A673 (cell line): ENCODE data around the gene GLIPR2. TPM values are rescaled to one million over a fixed set of nuclear protein-coding genes. Genes with fewer than 3 reads are reported as not detected.

Experiments used
- BruUV-seq: library from RNA; stranded (reverse); fragments of 400-500 nt; replicated peaks from 2 replicates; lab custom pipeline; 2021; lab: Mats Ljungman, UMichigan
- CTCF ChIA-PET: fragments of 300-600 bp; sonication (Branson Sonifier 250); formaldehyde crosslinking; loops from one replicate; lab custom pipeline; 2022; ENCODE audit warnings: antibody characterized with exemption; lab: Charles Lee
- POLR2A ChIA-PET: fragments of 300-600 bp; sonication (Branson Sonifier 250); formaldehyde crosslinking; loops from one replicate; lab custom pipeline; 2022; ENCODE audit warnings: antibody characterized with exemption; ENCODE audit not compliant: low non-redundant PET; lab: Charles Lee
- DNase-seq: peaks from one replicate; pipeline ENCODE4 v3.0.0-alpha.2; 2015; ENCODE audit warnings: low spot score
- H3K27ac ChIP-seq: fragments of 200-600 bp; sonication (generic); 2 replicates; pipeline ENCODE4 v1.5.1; 2016; ENCODE audit warnings: mixed run types, low read depth, mild to moderate bottlenecking, mixed read lengths, antibody characterized with exemption, low read length; ENCODE audit not compliant: poor library complexity, severe bottlenecking
- H3K27me3 ChIP-seq: fragments of 200-600 bp; sonication (generic); replicated peaks from 2 replicates; pipeline ENCODE4 v1.6.1; 2017; ENCODE audit warnings: mixed run types, low read depth, mild to moderate bottlenecking, mixed read lengths, antibody characterized with exemption, low read length; ENCODE audit not compliant: insufficient read depth, poor library complexity
- H3K36me3 ChIP-seq: fragments of 200-600 bp; sonication (generic); 2 replicates; pipeline ENCODE4 v1.6.1; 2016; ENCODE audit warnings: mixed run types, mild to moderate bottlenecking, mixed read lengths, antibody characterized with exemption, low read length; ENCODE audit not compliant: insufficient read depth, poor library complexity, severe bottlenecking
- H3K4me1 ChIP-seq: fragments of 200-600 bp; sonication (generic); 2 replicates; pipeline ENCODE4 v1.6.1; 2017; ENCODE audit warnings: mixed run types, mild to moderate bottlenecking, mixed read lengths, antibody characterized with exemption, low read length; ENCODE audit not compliant: insufficient read depth, poor library complexity, severe bottlenecking
- H3K4me3 ChIP-seq: fragments of 200-600 bp; sonication (generic); 2 replicates; pipeline ENCODE4 v1.5.1; 2016; ENCODE audit warnings: low read depth, mixed run types, mild to moderate bottlenecking, mixed read lengths, low read length; ENCODE audit not compliant: poor library complexity, severe bottlenecking
- H3K9me3 ChIP-seq: fragments of 200-600 bp; sonication (generic); 2 replicates; pipeline ENCODE4 v1.6.1; 2016; ENCODE audit warnings: mixed run types, low read depth, mild to moderate bottlenecking, mixed read lengths, antibody characterized with exemption, low read length; ENCODE audit not compliant: poor library complexity, severe bottlenecking
- CTCF ChIP-seq: fragments of 300-800, 200-600 bp; sonication (generic); conservative IDR thresholded peaks from 2 replicates; pipeline ENCODE4 v1.5.1; 2017; ENCODE audit warnings: low read depth, mild to moderate bottlenecking, antibody characterized with exemption, low read length, moderate library complexity, mixed read lengths
- EZH2 ChIP-seq: fragments of 200-600 bp; sonication (generic); IDR thresholded peaks from 2 replicates; pipeline ENCODE4 v1.6.1; 2017; ENCODE audit warnings: borderline replicate concordance, low read depth, mild to moderate bottlenecking, mixed read lengths, antibody characterized with exemption, low read length; ENCODE audit not compliant: poor library complexity, severe bottlenecking
- intact Hi-C: fragments of 100-400 bp; cut with micrococcal nuclease; formaldehyde crosslinking; loops from one replicate; pipeline ENCODE4 v1.10.0; 2022; ENCODE audit not compliant: unreplicated experiment
- total RNA-seq: library from RNA; stranded (reverse); gene quantifications from 2 replicates; pipeline ENCODE4 v1.2.3, GENCODE V29; 2021

Gene GLIPR2
- total RNA-seq, 1 experiment from 2014 or later = 5.0 TPM

GRCh38 chr9:36091026-36091953, 45.2 kb upstream of the GLIPR2 start:
- intact Hi-C loops = no loop called here

GRCh38 chr9:36092014-36092413, 44.5 kb upstream of the GLIPR2 start:
- intact Hi-C loops = no loop called here
- Histone ChIP-seq H3K9me3 (no peaks in the 10 kb centered on the region), H3K4me3 (no peak overlapping the region), H3K27ac (no peak overlapping the region), H3K36me3 (no peaks in the 10 kb centered on the region), H3K27me3 (no peaks in the 10 kb centered on the region), H3K4me1 (no peaks in the 10 kb centered on the region)
- CTCF ChIA-PET = no interaction called here
- TF ChIP-seq EZH2 = no peak
- TF ChIP-seq CTCF = no peak
- no peak for DNase-seq
- BruUV-seq = no TSS peak
- POLR2A ChIA-PET = no interaction called here

More at GRCh38 chr9:36091026-36091953, 45.2 kb upstream of the GLIPR2 start:
- H3K4me1 ChIP-seq = no peaks in the 10 kb centered on the region
- H3K9me3 ChIP-seq = no peaks in the 10 kb centered on the region
- H3K4me3 ChIP-seq = no peak overlapping the region
- no TSS peak for BruUV-seq
- ChIA-PET POLR2A (no interaction called here), CTCF (no interaction called here)
- no peaks in the 10 kb centered on the region for H3K27me3 ChIP-seq
- H3K27ac ChIP-seq = no peak overlapping the region
- no peaks in the 10 kb centered on the region for H3K36me3 ChIP-seq
- no peak for DNase-seq
- no peak for TF ChIP-seq CTCF
- no peak for TF ChIP-seq EZH2

GRCh38 chr9:36092509-36093215, 43.9 kb upstream of the GLIPR2 start:
- no TSS peak for BruUV-seq
- Histone ChIP-seq H3K4me3 (no peak overlapping the region), H3K9me3 (no peaks in the 10 kb centered on the region), H3K36me3 (no peaks in the 10 kb centered on the region), H3K27me3 (no peaks in the 10 kb centered on the region), H3K4me1 (no peaks in the 10 kb centered on the region), H3K27ac (no peak overlapping the region)
- CTCF ChIA-PET = no interaction called here
- POLR2A ChIA-PET = no interaction called here
- TF ChIP-seq CTCF (no peak), EZH2 (no peak)
- no peak for DNase-seq
- intact Hi-C loops = no loop called here
